HL-60 (cell line): Measurements from ENCODE around the gene PTPRN2.

Experiments
- DNase-seq, 2 experiments: peaks; one replicate each; pipeline ENCODE4 v3.0.0-alpha.2; 2010 to 2020; ENCODE audit warnings: low read depth in 1 of 2, low spot score in 1 of 2
- H3K27ac ChIP-seq: fragments of 250-450 bp; sonication (Bioruptor Pico); replicated peaks from 2 replicates; pipeline ENCODE4 v1.5.1; 2020; ENCODE audit warnings: mild to moderate bottlenecking, moderate library complexity
- H3K27me3 ChIP-seq: fragments of 250-450 bp; sonication (Bioruptor Pico); 2 replicates; pipeline ENCODE4 v1.5.1; 2021; ENCODE audit warnings: mild to moderate bottlenecking, moderate library complexity; ENCODE audit not compliant: insufficient read depth, poor library complexity, severe bottlenecking
- H3K4me3 ChIP-seq: replicated peaks from 2 replicates; pipeline ENCODE4 v1.5.1; 2011; ENCODE audit warnings: mild to moderate bottlenecking, control low read depth, low read length; ENCODE audit not compliant: insufficient read depth
- GABPA ChIP-seq: IDR thresholded peaks from 2 replicates; pipeline ENCODE4 v1.6.1; 2012; ENCODE audit warnings: low read depth
- POLR2AphosphoS5 ChIP-seq: IDR thresholded peaks from 2 replicates; pipeline ENCODE4 v1.6.1; 2012; ENCODE audit warnings: low read depth
- SPI1 ChIP-seq: IDR thresholded peaks from 2 replicates; pipeline ENCODE4 v1.6.1; 2012; ENCODE audit warnings: low read depth, mild to moderate bottlenecking, borderline replicate concordance
- TF ChIP-seq, protein P1 (sequence below): IDR thresholded peaks from 2 replicates; pipeline ENCODE4 v1.6.1; 2012; ENCODE audit warnings: low read depth; ENCODE audit not compliant: insufficient replicate concordance
- TF ChIP-seq, protein P2 (sequence below): IDR thresholded peaks from one replicate; pipeline ENCODE4 v1.5.1; 2011; ENCODE audit warnings: low read length, control low read depth, inconsistent platforms; ENCODE audit not compliant: insufficient read depth

PTPRN2 gene

DNA sequence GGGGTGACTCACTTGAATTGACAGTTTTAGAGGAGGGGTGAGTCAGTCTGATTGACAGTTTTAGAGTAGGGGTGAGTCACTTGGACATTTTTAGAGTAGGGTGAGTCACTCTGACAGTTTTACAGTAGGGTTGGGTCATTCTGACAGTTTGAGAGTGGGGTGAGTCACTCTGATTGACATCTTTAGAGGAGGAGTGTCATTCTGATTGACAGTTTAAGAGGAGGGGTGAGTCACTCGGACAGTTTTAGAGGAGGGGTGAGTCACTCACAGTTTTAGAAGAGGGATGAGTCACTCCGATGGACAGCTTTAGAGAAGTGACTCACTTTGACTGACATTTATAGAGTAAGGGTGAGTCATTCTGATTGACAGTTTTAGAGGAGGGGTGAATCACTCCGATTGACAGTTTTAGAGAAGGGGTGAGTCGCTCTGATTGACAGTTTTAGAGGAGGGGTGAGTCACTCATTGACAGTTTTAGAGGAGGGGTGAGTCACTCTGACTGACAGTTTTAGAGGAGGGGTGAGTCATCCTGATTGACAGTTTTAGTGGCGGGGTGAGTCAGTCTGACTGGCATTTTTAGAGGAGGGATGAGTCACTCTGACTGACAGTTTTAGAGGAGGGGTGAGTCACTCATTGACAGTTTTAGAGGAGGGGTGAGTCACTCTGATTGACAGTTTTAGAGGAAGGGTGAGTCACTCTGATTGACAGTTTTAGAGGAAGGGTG, 655.0 kb downstream of the PTPRN2 start:
- TF ChIP-seq, protein P1, sequence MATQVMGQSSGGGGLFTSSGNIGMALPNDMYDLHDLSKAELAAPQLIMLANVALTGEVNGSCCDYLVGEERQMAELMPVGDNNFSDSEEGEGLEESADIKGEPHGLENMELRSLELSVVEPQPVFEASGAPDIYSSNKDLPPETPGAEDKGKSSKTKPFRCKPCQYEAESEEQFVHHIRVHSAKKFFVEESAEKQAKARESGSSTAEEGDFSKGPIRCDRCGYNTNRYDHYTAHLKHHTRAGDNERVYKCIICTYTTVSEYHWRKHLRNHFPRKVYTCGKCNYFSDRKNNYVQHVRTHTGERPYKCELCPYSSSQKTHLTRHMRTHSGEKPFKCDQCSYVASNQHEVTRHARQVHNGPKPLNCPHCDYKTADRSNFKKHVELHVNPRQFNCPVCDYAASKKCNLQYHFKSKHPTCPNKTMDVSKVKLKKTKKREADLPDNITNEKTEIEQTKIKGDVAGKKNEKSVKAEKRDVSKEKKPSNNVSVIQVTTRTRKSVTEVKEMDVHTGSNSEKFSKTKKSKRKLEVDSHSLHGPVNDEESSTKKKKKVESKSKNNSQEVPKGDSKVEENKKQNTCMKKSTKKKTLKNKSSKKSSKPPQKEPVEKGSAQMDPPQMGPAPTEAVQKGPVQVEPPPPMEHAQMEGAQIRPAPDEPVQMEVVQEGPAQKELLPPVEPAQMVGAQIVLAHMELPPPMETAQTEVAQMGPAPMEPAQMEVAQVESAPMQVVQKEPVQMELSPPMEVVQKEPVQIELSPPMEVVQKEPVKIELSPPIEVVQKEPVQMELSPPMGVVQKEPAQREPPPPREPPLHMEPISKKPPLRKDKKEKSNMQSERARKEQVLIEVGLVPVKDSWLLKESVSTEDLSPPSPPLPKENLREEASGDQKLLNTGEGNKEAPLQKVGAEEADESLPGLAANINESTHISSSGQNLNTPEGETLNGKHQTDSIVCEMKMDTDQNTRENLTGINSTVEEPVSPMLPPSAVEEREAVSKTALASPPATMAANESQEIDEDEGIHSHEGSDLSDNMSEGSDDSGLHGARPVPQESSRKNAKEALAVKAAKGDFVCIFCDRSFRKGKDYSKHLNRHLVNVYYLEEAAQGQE = no peak
- TF ChIP-seq GABPA (no peak), SPI1 (no peak), POLR2AphosphoS5 (no peak)
- TF ChIP-seq, protein P2, sequence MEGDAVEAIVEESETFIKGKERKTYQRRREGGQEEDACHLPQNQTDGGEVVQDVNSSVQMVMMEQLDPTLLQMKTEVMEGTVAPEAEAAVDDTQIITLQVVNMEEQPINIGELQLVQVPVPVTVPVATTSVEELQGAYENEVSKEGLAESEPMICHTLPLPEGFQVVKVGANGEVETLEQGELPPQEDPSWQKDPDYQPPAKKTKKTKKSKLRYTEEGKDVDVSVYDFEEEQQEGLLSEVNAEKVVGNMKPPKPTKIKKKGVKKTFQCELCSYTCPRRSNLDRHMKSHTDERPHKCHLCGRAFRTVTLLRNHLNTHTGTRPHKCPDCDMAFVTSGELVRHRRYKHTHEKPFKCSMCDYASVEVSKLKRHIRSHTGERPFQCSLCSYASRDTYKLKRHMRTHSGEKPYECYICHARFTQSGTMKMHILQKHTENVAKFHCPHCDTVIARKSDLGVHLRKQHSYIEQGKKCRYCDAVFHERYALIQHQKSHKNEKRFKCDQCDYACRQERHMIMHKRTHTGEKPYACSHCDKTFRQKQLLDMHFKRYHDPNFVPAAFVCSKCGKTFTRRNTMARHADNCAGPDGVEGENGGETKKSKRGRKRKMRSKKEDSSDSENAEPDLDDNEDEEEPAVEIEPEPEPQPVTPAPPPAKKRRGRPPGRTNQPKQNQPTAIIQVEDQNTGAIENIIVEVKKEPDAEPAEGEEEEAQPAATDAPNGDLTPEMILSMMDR = no peak
- H3K27ac ChIP-seq = no peak overlapping the region
- DNase-seq = peak in 1 of 2 experiments; percentile 6

DNA sequence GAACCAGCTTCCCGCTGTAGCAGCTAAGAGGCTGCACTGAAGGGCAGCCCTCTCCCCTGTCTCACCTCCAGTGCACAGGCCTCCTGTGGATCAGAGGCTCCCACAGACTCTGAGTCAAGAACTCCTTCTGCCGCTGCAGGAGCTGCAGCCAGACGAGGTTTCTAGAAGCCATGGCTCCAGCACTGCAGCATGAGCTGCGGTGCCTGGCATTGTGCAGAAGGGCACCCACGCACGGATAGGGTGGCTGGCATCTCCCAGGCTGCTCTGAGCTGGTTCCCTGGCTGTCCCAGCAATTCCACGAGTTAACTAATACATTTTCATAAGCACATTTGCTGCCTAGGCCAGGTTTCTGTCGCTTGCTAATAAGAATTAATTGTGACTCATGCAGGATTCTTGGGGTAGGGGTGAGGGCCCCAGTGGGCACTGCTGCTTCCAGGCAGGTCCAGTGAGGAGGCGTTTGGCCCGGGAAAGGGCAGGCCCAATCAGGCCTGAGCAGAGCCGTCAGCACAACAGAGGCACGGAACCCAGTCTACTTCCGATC, 656.6 kb downstream of the PTPRN2 start:
- no peak overlapping the region for H3K4me3 ChIP-seq
- H3K27ac ChIP-seq = no peak overlapping the region
- H3K27me3 ChIP-seq = no peaks in the 10 kb centered on the region
- no peak for TF ChIP-seq SPI1
- TF ChIP-seq POLR2AphosphoS5 = no peak
- TF ChIP-seq, protein P1 = no peak
- no peak for TF ChIP-seq GABPA
- TF ChIP-seq, protein P2 = no peak
- no peak for DNase-seq

More for the DNA sequence above, 655.0 kb downstream of the PTPRN2 start:
- H3K27me3 ChIP-seq = no peaks in the 10 kb centered on the region
- H3K4me3 ChIP-seq = no peak overlapping the region

GRCh38 chr7:157930441-157930840, 657.2 kb downstream of the PTPRN2 start:
- TF ChIP-seq POLR2AphosphoS5 (no peak), GABPA (no peak), SPI1 (no peak)
- TF ChIP-seq, protein P1 = no peak
- TF ChIP-seq, protein P2 = no peak
- no peak for DNase-seq

More at GRCh38 chr7:157930441-157930840, 657.2 kb downstream of the PTPRN2 start:
- Histone ChIP-seq H3K27ac (no peak overlapping the region), H3K27me3 (no peaks in the 10 kb centered on the region), H3K4me3 (no peak overlapping the region)
